Cardiac septum (tissue), 1 donor: ENCODE data around the gene BTG4. TPM values are rescaled to one million over a fixed set of nuclear protein-coding genes. Genes with fewer than 3 reads are reported as not detected.

ENCODE experiments used
- DNase-seq: peaks from one replicate; pipeline ENCODE4 v3.0.0-alpha.2; 2020; ENCODE audit warnings: low spot score
- intact Hi-C: fragments of 100-400 bp; cut with DNase I; formaldehyde crosslinking; loops from one replicate; pipeline ENCODE4 v1.14.0; 2022
- total RNA-seq: library from RNA; stranded (reverse); fragmentation: NEBNext Ultra II Directional; extraction: Animal tissue kit (Norgen Biotek cat#: 25700); gene quantifications from one replicate; pipeline ENCODE4 v1.2.1, GENCODE V29; 2021
- donor health status: DM: no; HTN: no; CAD: no.

The BTG4 gene
- total RNA-seq, 1 donor from 2014 or later = not detected

GRCh38 chr11:111538407-111539114, 26.4 kb upstream of the BTG4 start:
- DNase-seq = no peak
- intact Hi-C loops = no loop called here

GRCh38 chr11:111537336-111537860, 25.2 kb upstream of the BTG4 start:
- no peak for DNase-seq
- intact Hi-C loops = no loop called here

GRCh38 chr11:111535281-111535680, 23.1 kb upstream of the BTG4 start:
- intact Hi-C loops = no loop called here
- DNase-seq = no peak

GRCh38 chr11:111532365-111532709, 20.2 kb upstream of the BTG4 start:
- intact Hi-C loops = no loop called here
- no peak for DNase-seq

GRCh38 chr11:111531687-111532364, 19.6 kb upstream of the BTG4 start:
- intact Hi-C loops = no loop called here
- no peak for DNase-seq

- DNase-seq = no peak
- intact Hi-C loops = no loop called here
Measured at GRCh38 chr11:111531136-111531535, 18.9 kb upstream of the BTG4 start.

GRCh38 chr11:111530091-111530490, 17.9 kb upstream of the BTG4 start:
- DNase-seq = no peak
- intact Hi-C loops = no loop called here

- DNase-seq = no peak
- intact Hi-C loops = no loop called here
Measured at GRCh38 chr11:111528557-111528956, 16.4 kb upstream of the BTG4 start.

- no peak for DNase-seq
- intact Hi-C loops = no loop called here
Measured at GRCh38 chr11:111527279-111527678, 15.1 kb upstream of the BTG4 start.

GRCh38 chr11:111526501-111526900, 14.3 kb upstream of the BTG4 start:
- no peak for DNase-seq
- intact Hi-C loops = no loop called here

- intact Hi-C loops = no loop called here
- no peak for DNase-seq
Measured at GRCh38 chr11:111525456-111525855, 13.3 kb upstream of the BTG4 start.

GRCh38 chr11:111524056-111524455, 11.9 kb upstream of the BTG4 start:
- intact Hi-C loops = no loop called here
- DNase-seq = no peak

- intact Hi-C loops = no loop called here
Measured at GRCh38 chr11:111523343-111523742, 11.2 kb upstream of the BTG4 start.

GRCh38 chr11:111522426-111522825, 10.2 kb upstream of the BTG4 start:
- no peak for DNase-seq
- intact Hi-C loops = no loop called here

More at GRCh38 chr11:111523343-111523742, 11.2 kb upstream of the BTG4 start:
- no peak for DNase-seq

- intact Hi-C loops = no loop called here
- no peak for DNase-seq
Measured at GRCh38 chr11:111521135-111521534, 8.9 kb upstream of the BTG4 start.

- intact Hi-C loops = no loop called here
- no peak for DNase-seq
Measured at GRCh38 chr11:111520560-111520959, 8.4 kb upstream of the BTG4 start.

GRCh38 chr11:111518668-111519067, 6.5 kb upstream of the BTG4 start:
- intact Hi-C loops = no loop called here
- no peak for DNase-seq

GRCh38 chr11:111515591-111515990, 3.4 kb upstream of the BTG4 start:
- DNase-seq = no peak
- intact Hi-C loops = no loop called here

- DNase-seq = no peak
- intact Hi-C loops = no loop called here
Measured at GRCh38 chr11:111514216-111515031, 2.2 kb upstream of the BTG4 start, which contains the start of gene HOATZ. Gene HOATZ (plus strand): TSS chr11:111514778. CDS start chr11:111514785, 7 bp downstream.

GRCh38 chr11:111513240-111513605, 1.0 kb upstream of the BTG4 start:
- intact Hi-C loops = no loop called here
- no peak for DNase-seq
